ENCODE results near the gene TUBA8.
"Not testable (repeated sequence)": the region's sequence is repeated elsewhere in the genome, so short reads cannot be mapped to it uniquely, and the experiment has no call there.

- not testable (repeated sequence) for TF ChIP-seq CTCF (IDR thresholded peaks at IDR 0.05; ENCODE audit: borderline replicate concordance, extremely low read depth, low read length, poor library complexity, severe bottlenecking); EZH2 (IDR thresholded peaks at IDR 0.05; ENCODE audit: borderline replicate concordance, low read depth, low read length, severe bottlenecking)
Measured at GRCh38 chr22:18123476-18124025, 12.9 kb downstream of the TUBA8 start.

Measured in DND-41 (cell line).